ENCODE results near the gene SCN2B. TPM values are rescaled to one million over a fixed set of nuclear protein-coding genes. Genes with fewer than 3 reads are reported as not detected.
A peak's percentile ranks its signal among the peaks of the same experiment; 100 is the strongest.

Gene SCN2B
- total RNA-seq, result not detected

- peaks cover 15% of the 10 kb centered on the region for H3K27me3 Mint-ChIP-seq
- H3K9me3 Mint-ChIP-seq (ENCODE audit: low read depth), result no peaks in the 10 kb centered on the region
- no peaks in the 10 kb centered on the region for H3K36me3 Mint-ChIP-seq
- DNase-seq, result no peak
- no peak within 1 kb of the TSS for H3K4me3 Mint-ChIP-seq
- CTCF ChIA-PET, result no interaction called here
- no peak for ATAC-seq
- H3K27ac Mint-ChIP-seq, result no peak within 1 kb of the TSS
- peaks cover 2% of the 10 kb centered on the region for H3K4me1 Mint-ChIP-seq
Measured at GRCh38 chr11:118175993-118176777, at the start of gene SCN2B. TSS of gene SCN2B (minus strand) at chr11:118176639. CDS start at chr11:118176431, 208 bp downstream.

- H3K4me3 Mint-ChIP-seq, result peak within 1 kb of the TSS; percentile 85
- H3K9me3 Mint-ChIP-seq (ENCODE audit: low read depth), result no peaks in the 10 kb centered on the region
- CTCF ChIA-PET, result interaction anchor here (0.6 to 4.6 kb wide), 13 partner anchors 9 to 129 kb away, joined by 3 to 48 read pairs (median 9); partner anchors contain the start of genes CD3D, CD3E and MPZL3
- H3K36me3 Mint-ChIP-seq, result peaks cover 47% of the 10 kb centered on the region
- DNase-seq (peak; percentile 88), ATAC-seq (peak; percentile 66)
- H3K27me3 Mint-ChIP-seq, result no peaks in the 10 kb centered on the region
- peak within 1 kb of the TSS; percentile 97 for H3K27ac Mint-ChIP-seq
- peaks cover 79% of the 10 kb centered on the region for H3K4me1 Mint-ChIP-seq
Measured at GRCh38 chr11:118224511-118225188, 48.2 kb upstream of the SCN2B start, which contains the start of gene JAML. TSS of gene JAML (minus strand) at chr11:118225011. CDS start at chr11:118214866, 10,145 bp downstream.

GRCh38 chr11:118223992-118224391, 47.6 kb upstream of the SCN2B start:
- CTCF ChIA-PET, result interaction anchor here (1.2 to 4.6 kb wide), 11 partner anchors 8 to 119 kb away, joined by 4 to 48 read pairs (median 9); partner anchors contain the start of genes CD3D, CD3E and MPZL3
- Mint-ChIP-seq H3K36me3 (peaks cover 48% of the 10 kb centered on the region), H3K4me1 (peaks cover 86% of the 10 kb centered on the region), H3K9me3 (ENCODE audit: low read depth) (no peaks in the 10 kb centered on the region), H3K27me3 (no peaks in the 10 kb centered on the region), H3K27ac (peak overlapping the region; percentile 97), H3K4me3 (peak overlapping the region; percentile 85)
- DNase-seq, result peak; percentile 71
- peak; percentile 35 for ATAC-seq

GRCh38 chr11:118223570-118223969, 47.1 kb upstream of the SCN2B start:
- CTCF ChIA-PET, result interaction anchor here (1.5 to 4.6 kb wide), 8 partner anchors 11 to 72 kb away, joined by 4 to 48 read pairs (median 15); partner anchors contain the start of gene MPZL3
- H3K4me1 Mint-ChIP-seq, result peaks cover 89% of the 10 kb centered on the region
- DNase-seq (no peak), ATAC-seq (no peak)
- no peaks in the 10 kb centered on the region for H3K27me3 Mint-ChIP-seq
- no peaks in the 10 kb centered on the region for H3K9me3 Mint-ChIP-seq (ENCODE audit: low read depth)
- peak overlapping the region; percentile 85 for H3K4me3 Mint-ChIP-seq
- peaks cover 50% of the 10 kb centered on the region for H3K36me3 Mint-ChIP-seq
- peak overlapping the region; percentile 97 for H3K27ac Mint-ChIP-seq

DNA sequence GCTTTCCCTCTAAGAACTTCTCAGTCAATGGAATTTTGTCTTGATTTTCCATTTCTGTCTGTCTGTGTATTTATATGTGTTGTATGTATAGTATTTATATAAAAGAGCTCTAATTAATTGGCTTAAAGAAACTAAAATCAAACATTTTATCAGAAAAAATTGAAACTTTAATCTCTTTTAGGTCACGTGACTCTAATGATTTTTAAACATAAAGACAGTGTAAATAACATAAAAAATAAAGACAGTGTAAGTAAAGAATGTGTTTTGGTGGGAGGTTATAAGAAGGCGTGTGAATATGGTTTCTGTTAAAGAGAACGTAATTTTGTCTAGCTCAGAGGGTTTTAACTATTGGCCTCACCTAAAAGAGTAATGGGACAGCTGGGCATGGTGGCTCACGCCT, 46.0 kb upstream of the SCN2B start:
- CTCF ChIA-PET, result interaction anchor here (0.7 to 7.5 kb wide), 8 partner anchors 10 to 53 kb away, joined by 3 to 53 read pairs (median 4); partner anchors contain the start of gene MPZL3
- Mint-ChIP-seq H3K36me3 (peaks cover 54% of the 10 kb centered on the region), H3K9me3 (ENCODE audit: low read depth) (no peaks in the 10 kb centered on the region), H3K27me3 (no peaks in the 10 kb centered on the region), H3K4me3 (peak overlapping the region; percentile 85), H3K4me1 (peaks cover 89% of the 10 kb centered on the region), H3K27ac (peak overlapping the region; percentile 88)
- no peak for DNase-seq
- no peak for ATAC-seq

GRCh38 chr11:118221419-118221818, 45.0 kb upstream of the SCN2B start:
- no peaks in the 10 kb centered on the region for H3K9me3 Mint-ChIP-seq (ENCODE audit: low read depth)
- CTCF ChIA-PET, result interaction anchor here (0.8 to 7.5 kb wide), 9 partner anchors 9 to 74 kb away, joined by 3 to 53 read pairs (median 3); partner anchors contain the start of gene MPZL3
- H3K4me1 Mint-ChIP-seq, result peaks cover 89% of the 10 kb centered on the region

DNA sequence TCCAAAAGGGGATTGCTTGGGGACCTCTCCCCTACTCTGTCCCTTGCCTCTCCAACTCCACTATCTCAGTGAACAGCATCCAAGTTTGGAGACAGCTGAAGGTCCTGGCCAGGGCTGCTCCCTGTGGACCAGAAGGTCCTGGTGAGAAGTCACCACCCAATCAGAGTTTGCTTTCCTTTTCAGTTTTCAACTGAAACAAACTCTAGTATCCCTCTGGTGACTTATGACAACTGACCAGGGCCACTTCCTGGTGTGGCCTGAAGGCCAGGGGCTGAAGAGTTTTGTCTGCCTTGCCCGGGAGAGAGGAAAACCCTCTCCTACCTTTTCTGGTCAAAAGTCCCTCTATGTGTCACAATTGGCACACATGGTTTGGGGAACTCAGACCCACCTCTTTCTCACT, 43.3 kb upstream of the SCN2B start:
- ATAC-seq (no peak), DNase-seq (no peak)
- no peaks in the 10 kb centered on the region for H3K9me3 Mint-ChIP-seq (ENCODE audit: low read depth)
- peaks cover 87% of the 10 kb centered on the region for H3K4me1 Mint-ChIP-seq
- H3K36me3 Mint-ChIP-seq, result peaks cover 42% of the 10 kb centered on the region
- H3K27me3 Mint-ChIP-seq, result no peaks in the 10 kb centered on the region
- H3K27ac Mint-ChIP-seq, result peak overlapping the region; percentile 98
- H3K4me3 Mint-ChIP-seq, result peak overlapping the region; percentile 71
- CTCF ChIA-PET, result interaction anchor here (7.5 kb wide), 1 partner anchor 21 kb away, joined by 53 read pairs; no protein-coding TSS in a partner anchor

More at GRCh38 chr11:118221419-118221818, 45.0 kb upstream of the SCN2B start:
- no peak for DNase-seq
- Mint-ChIP-seq H3K27me3 (no peaks in the 10 kb centered on the region), H3K27ac (peak overlapping the region; percentile 98), H3K4me3 (peak overlapping the region; percentile 71), H3K36me3 (peaks cover 49% of the 10 kb centered on the region)
- no peak for ATAC-seq

DNA sequence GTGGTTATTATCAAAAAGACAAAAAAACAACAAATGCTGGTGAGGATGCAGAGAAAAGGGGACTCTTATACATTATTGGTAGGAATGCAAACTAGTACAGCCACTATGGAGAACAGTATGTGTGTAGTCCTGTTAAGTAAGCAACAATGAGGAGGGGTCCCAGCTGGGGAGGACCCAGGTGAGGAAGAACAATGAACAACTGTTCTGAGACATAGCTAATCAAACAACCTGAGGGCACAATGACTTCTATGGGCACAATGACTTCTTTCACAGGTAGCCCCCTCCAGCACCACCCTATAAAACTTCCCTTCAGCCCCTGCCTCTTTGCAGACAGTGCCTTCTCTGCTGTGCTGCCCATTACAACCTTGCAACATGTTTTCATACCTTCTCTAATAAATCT, 42.8 kb upstream of the SCN2B start:
- Mint-ChIP-seq H3K9me3 (ENCODE audit: low read depth) (no peaks in the 10 kb centered on the region), H3K27ac (peak overlapping the region; percentile 98), H3K4me1 (peaks cover 90% of the 10 kb centered on the region), H3K36me3 (peaks cover 42% of the 10 kb centered on the region), H3K27me3 (no peaks in the 10 kb centered on the region), H3K4me3 (peak overlapping the region; percentile 71)
- ATAC-seq (no peak), DNase-seq (no peak)
- CTCF ChIA-PET, result interaction anchor here (1.5 to 7.5 kb wide), 3 partner anchors 10 to 20 kb away, joined by 5 to 53 read pairs (median 5); no protein-coding TSS in a partner anchor

GRCh38 chr11:118217575-118217974, 41.1 kb upstream of the SCN2B start:
- peaks cover 96% of the 10 kb centered on the region for H3K4me1 Mint-ChIP-seq
- CTCF ChIA-PET, result interaction anchor here (1.0 to 7.5 kb wide), 8 partner anchors 9 to 78 kb away, joined by 3 to 53 read pairs (median 5); no protein-coding TSS in a partner anchor
- H3K4me3 Mint-ChIP-seq, result peak overlapping the region; percentile 79
- peaks cover 48% of the 10 kb centered on the region for H3K36me3 Mint-ChIP-seq
- no peaks in the 10 kb centered on the region for H3K9me3 Mint-ChIP-seq (ENCODE audit: low read depth)
- ATAC-seq, result peak; percentile 51
- peak overlapping the region; percentile 98 for H3K27ac Mint-ChIP-seq
- H3K27me3 Mint-ChIP-seq, result no peaks in the 10 kb centered on the region
- no peak for DNase-seq

DNA sequence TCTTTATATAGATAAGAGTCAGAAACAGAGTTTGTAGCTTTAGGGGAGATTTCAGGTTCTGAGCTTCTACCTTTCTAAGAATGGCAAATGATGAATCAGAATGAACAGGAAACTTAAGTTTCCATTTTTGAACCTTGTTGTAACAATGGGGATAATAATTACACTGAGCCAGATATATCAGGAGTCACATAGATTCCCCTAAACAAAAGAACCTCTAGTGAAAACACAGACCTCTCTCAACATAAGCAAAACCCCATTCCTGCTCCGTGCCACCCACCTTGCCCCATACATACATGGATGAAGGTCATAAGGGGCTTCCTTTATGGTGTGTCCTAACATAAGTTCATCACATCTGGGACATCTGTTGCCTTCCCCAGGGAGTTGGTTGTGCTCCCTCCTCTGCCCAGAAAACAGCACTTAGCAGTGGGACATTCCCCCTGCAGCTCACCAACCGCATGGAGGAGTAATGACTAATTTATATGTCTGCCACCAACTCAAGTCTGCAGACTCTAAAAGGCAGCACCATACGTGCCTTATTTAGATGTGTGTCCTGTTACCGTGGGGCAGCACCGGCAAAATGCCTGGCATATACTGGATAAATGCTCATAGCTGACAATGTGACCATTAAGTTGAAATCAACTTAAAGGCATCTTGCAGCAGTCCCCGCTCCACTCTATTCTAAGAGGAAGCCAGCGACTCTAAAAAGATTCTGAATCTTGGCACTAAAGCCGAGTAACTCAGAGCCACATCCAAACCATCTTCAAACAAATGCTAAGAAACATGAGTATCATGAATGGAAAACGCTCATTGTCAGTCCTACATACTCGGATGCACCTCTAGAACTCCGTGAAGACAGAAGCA, 40.4 kb upstream of the SCN2B start:
- peaks cover 97% of the 10 kb centered on the region for H3K4me1 Mint-ChIP-seq
- peak; percentile 67 for ATAC-seq
- DNase-seq, result peak; percentile 75
- peak overlapping the region; percentile 98 for H3K27ac Mint-ChIP-seq
- H3K9me3 Mint-ChIP-seq (ENCODE audit: low read depth), result no peaks in the 10 kb centered on the region
- peaks cover 50% of the 10 kb centered on the region for H3K36me3 Mint-ChIP-seq
- CTCF ChIA-PET, result interaction anchor here (1.0 to 7.5 kb wide), 13 partner anchors 8 to 79 kb away, joined by 3 to 53 read pairs (median 5); partner anchors contain the start of genes JAML, MPZL2 and MPZL3
- H3K4me3 Mint-ChIP-seq, result peak overlapping the region; percentile 79
- no peaks in the 10 kb centered on the region for H3K27me3 Mint-ChIP-seq

GRCh38 chr11:118215765-118216164, 39.3 kb upstream of the SCN2B start:
- CTCF ChIA-PET, result interaction anchor here (1.3 to 7.5 kb wide), 12 partner anchors 9 to 80 kb away, joined by 3 to 53 read pairs (median 8); partner anchors contain the start of genes JAML and MPZL3
- Mint-ChIP-seq H3K36me3 (peaks cover 60% of the 10 kb centered on the region), H3K4me1 (peaks cover 97% of the 10 kb centered on the region)

GRCh38 chr11:118215262-118215661, 38.8 kb upstream of the SCN2B start:
- Mint-ChIP-seq H3K4me3 (peak overlapping the region; percentile 79), H3K27me3 (no peaks in the 10 kb centered on the region), H3K27ac (peak overlapping the region; percentile 98), H3K36me3 (peaks cover 63% of the 10 kb centered on the region), H3K4me1 (peaks cover 97% of the 10 kb centered on the region), H3K9me3 (ENCODE audit: low read depth) (no peaks in the 10 kb centered on the region)
- ATAC-seq (peak; percentile 64), DNase-seq (peak; percentile 75)
- CTCF ChIA-PET, result interaction anchor here (1.0 to 7.5 kb wide), 10 partner anchors 9 to 80 kb away, joined by 3 to 53 read pairs (median 13); partner anchors contain the start of gene JAML

More at GRCh38 chr11:118215765-118216164, 39.3 kb upstream of the SCN2B start:
- peak overlapping the region; percentile 98 for H3K27ac Mint-ChIP-seq
- no peaks in the 10 kb centered on the region for H3K9me3 Mint-ChIP-seq (ENCODE audit: low read depth)
- DNase-seq, result no peak
- ATAC-seq, result no peak
- H3K27me3 Mint-ChIP-seq, result no peaks in the 10 kb centered on the region
- H3K4me3 Mint-ChIP-seq, result peak overlapping the region; percentile 79

Data from activated CD8-positive, alpha-beta memory T cell treated with anti-CD3 and anti-CD28 coated beads, Interleukin-2, amount 10 ng/mL, durations not matched to agents 7 days and 5 days (primary cell).